Measurements from ENCODE around the gene FSIP1.

Gene FSIP1

DNA sequence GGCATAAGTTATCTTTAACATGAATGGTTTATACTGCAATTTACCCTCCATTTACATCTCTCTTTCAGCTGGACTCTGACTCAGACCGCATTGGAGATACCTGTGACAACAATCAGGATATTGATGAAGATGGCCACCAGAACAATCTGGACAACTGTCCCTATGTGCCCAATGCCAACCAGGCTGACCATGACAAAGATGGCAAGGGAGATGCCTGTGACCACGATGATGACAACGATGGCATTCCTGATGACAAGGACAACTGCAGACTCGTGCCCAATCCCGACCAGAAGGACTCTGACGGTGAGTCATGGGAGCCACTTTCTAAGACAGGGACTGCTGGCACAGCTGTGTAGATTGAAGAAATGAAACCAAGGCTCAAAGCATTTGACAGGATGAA lies 190.1 kb downstream of the FSIP1 start:
- TF ChIP-seq FOXP2 (optimal IDR thresholded peaks at IDR 0.05; ENCODE audit: borderline replicate concordance, extremely low read depth, extremely low read length, insufficient read depth): no peak
- TF ChIP-seq TAF1 (IDR thresholded peaks at IDR 0.05; ENCODE audit: borderline replicate concordance, insufficient read depth, low read length): no peak
- no peak for TF ChIP-seq SIN3A (IDR thresholded peaks at IDR 0.05; ENCODE audit: borderline replicate concordance, insufficient read depth, low read length)
- TF ChIP-seq REST (IDR thresholded peaks at IDR 0.05; ENCODE audit: insufficient read depth in 1 of 2, low read depth in 2 of 2, low read length in 2 of 2): no peak
- TF ChIP-seq POLR2AphosphoS5 (IDR thresholded peaks at IDR 0.05; ENCODE audit: low read depth, low read length): no peak

GRCh38 chr15:39591896-39592315 lies 190.7 kb downstream of the FSIP1 start:
- TF ChIP-seq TAF1 (IDR thresholded peaks at IDR 0.05; ENCODE audit: borderline replicate concordance, insufficient read depth, low read length): no peak
- TF ChIP-seq POLR2AphosphoS5 (IDR thresholded peaks at IDR 0.05; ENCODE audit: low read depth, low read length): no peak
- no peak for TF ChIP-seq SIN3A (IDR thresholded peaks at IDR 0.05; ENCODE audit: borderline replicate concordance, insufficient read depth, low read length)
- TF ChIP-seq REST (IDR thresholded peaks at IDR 0.05; ENCODE audit: insufficient read depth in 1 of 2, low read depth in 2 of 2, low read length in 2 of 2): no peak
- TF ChIP-seq FOXP2 (optimal IDR thresholded peaks at IDR 0.05; ENCODE audit: borderline replicate concordance, extremely low read depth, extremely low read length, insufficient read depth): no peak

GRCh38 chr15:39591141-39591895 lies 191.3 kb downstream of the FSIP1 start:
- no peak for TF ChIP-seq SIN3A (IDR thresholded peaks at IDR 0.05; ENCODE audit: borderline replicate concordance, insufficient read depth, low read length)
- TF ChIP-seq POLR2AphosphoS5 (IDR thresholded peaks at IDR 0.05; ENCODE audit: low read depth, low read length): no peak
- no peak for TF ChIP-seq TAF1 (IDR thresholded peaks at IDR 0.05; ENCODE audit: borderline replicate concordance, insufficient read depth, low read length)
- no peak for TF ChIP-seq REST (IDR thresholded peaks at IDR 0.05; ENCODE audit: insufficient read depth in 1 of 2, low read depth in 2 of 2, low read length in 2 of 2)
- no peak for TF ChIP-seq FOXP2 (optimal IDR thresholded peaks at IDR 0.05; ENCODE audit: borderline replicate concordance, extremely low read depth, extremely low read length, insufficient read depth)

- TF ChIP-seq POLR2AphosphoS5 (IDR thresholded peaks at IDR 0.05; ENCODE audit: low read depth, low read length) (no peak), SIN3A (IDR thresholded peaks at IDR 0.05; ENCODE audit: borderline replicate concordance, insufficient read depth, low read length) (no peak), TAF1 (IDR thresholded peaks at IDR 0.05; ENCODE audit: borderline replicate concordance, insufficient read depth, low read length) (no peak), FOXP2 (optimal IDR thresholded peaks at IDR 0.05; ENCODE audit: borderline replicate concordance, extremely low read depth, extremely low read length, insufficient read depth) (no peak), REST (IDR thresholded peaks at IDR 0.05; ENCODE audit: insufficient read depth in 1 of 2, low read depth in 2 of 2, low read length in 2 of 2) (no peak)
Observed at GRCh38 chr15:39589815-39590644, 192.6 kb downstream of the FSIP1 start.
